ENCODE measurements around the gene TIAM2. TPM values are rescaled to one million over a fixed set of nuclear protein-coding genes. Genes with fewer than 3 reads are reported as not detected.

Gene TIAM2
- total and polyA plus RNA-seq, 10 of the 15 experiments (the other 5 are each of a cell fraction or from before 2014, with no cell fraction given) = 1.1 to 10.5 (median 2.3) TPM

DNA sequence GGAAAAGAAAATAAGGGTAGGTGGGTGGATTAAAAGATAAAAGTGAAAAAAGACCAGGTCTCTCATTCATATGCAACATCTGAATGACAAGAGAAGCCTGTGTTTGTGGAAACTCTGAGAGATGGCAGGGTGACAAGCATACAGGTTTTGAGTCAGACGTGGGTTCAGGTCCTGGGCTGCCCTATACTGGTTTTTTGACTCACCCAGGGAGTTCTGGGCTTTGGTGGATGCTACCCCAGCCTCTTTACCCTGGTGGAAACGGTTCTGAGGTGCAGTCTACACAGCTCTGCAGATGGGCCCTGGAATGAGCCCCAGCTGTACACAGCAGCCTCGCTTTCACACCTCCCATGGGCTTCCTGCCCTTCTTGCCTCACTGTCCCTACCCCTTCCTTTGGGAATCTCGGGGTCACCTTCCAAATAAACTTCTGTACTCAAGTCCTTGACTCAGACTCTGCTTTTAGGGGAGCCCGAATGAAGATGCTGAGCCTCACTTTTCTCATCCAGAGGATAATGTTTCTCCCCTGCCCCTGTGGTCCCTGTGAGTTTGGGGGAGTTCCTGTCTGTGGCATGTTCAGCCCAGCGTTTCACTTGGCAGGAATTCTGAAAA, 191.0 kb downstream of the TIAM2 start (continued):
- TF ChIP-seq, protein P1, sequence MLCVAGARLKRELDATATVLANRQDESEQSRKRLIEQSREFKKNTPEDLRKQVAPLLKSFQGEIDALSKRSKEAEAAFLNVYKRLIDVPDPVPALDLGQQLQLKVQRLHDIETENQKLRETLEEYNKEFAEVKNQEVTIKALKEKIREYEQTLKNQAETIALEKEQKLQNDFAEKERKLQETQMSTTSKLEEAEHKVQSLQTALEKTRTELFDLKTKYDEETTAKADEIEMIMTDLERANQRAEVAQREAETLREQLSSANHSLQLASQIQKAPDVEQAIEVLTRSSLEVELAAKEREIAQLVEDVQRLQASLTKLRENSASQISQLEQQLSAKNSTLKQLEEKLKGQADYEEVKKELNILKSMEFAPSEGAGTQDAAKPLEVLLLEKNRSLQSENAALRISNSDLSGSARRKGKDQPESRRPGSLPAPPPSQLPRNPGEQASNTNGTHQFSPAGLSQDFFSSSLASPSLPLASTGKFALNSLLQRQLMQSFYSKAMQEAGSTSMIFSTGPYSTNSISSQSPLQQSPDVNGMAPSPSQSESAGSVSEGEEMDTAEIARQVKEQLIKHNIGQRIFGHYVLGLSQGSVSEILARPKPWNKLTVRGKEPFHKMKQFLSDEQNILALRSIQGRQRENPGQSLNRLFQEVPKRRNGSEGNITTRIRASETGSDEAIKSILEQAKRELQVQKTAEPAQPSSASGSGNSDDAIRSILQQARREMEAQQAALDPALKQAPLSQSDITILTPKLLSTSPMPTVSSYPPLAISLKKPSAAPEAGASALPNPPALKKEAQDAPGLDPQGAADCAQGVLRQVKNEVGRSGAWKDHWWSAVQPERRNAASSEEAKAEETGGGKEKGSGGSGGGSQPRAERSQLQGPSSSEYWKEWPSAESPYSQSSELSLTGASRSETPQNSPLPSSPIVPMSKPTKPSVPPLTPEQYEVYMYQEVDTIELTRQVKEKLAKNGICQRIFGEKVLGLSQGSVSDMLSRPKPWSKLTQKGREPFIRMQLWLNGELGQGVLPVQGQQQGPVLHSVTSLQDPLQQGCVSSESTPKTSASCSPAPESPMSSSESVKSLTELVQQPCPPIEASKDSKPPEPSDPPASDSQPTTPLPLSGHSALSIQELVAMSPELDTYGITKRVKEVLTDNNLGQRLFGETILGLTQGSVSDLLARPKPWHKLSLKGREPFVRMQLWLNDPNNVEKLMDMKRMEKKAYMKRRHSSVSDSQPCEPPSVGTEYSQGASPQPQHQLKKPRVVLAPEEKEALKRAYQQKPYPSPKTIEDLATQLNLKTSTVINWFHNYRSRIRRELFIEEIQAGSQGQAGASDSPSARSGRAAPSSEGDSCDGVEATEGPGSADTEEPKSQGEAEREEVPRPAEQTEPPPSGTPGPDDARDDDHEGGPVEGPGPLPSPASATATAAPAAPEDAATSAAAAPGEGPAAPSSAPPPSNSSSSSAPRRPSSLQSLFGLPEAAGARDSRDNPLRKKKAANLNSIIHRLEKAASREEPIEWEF (IDR thresholded peaks at IDR 0.05; ENCODE audit: insufficient replicate concordance, low read depth, low read length) = no peak
- no peak for TF ChIP-seq SIX5 (IDR thresholded peaks at IDR 0.05; ENCODE audit: low read depth, low read length, severe bottlenecking)
- TF ChIP-seq POU2F2 (IDR thresholded peaks at IDR 0.05; ENCODE audit: borderline replicate concordance, low read depth, low read length) = no peak
- no peak for TF ChIP-seq CHD2 (IDR thresholded peaks at IDR 0.05; ENCODE audit: borderline replicate concordance, low read depth, low read length)
- TF ChIP-seq SREBF2 (IDR thresholded peaks at IDR 0.05; ENCODE audit: low read length) = no peak
- no peak for TF ChIP-seq ASH2L (IDR thresholded peaks at IDR 0.05; ENCODE audit: borderline replicate concordance, low read depth)
- no peak for TF ChIP-seq PAX8 (IDR thresholded peaks at IDR 0.05)
- no peak for TF ChIP-seq MTA2 (IDR thresholded peaks at IDR 0.05; ENCODE audit: low read depth)
- TF ChIP-seq BHLHE40 (IDR thresholded peaks at IDR 0.05; ENCODE audit: borderline replicate concordance in 1 of 2, low read depth in 2 of 2, low read length in 1 of 2) = no peak
- no peak for TF ChIP-seq GATAD2B (conservative IDR thresholded peaks at IDR 0.05; ENCODE audit: low read depth)
- TF ChIP-seq RAD51 (IDR thresholded peaks at IDR 0.05) = no peak
- TF ChIP-seq, protein P2, sequence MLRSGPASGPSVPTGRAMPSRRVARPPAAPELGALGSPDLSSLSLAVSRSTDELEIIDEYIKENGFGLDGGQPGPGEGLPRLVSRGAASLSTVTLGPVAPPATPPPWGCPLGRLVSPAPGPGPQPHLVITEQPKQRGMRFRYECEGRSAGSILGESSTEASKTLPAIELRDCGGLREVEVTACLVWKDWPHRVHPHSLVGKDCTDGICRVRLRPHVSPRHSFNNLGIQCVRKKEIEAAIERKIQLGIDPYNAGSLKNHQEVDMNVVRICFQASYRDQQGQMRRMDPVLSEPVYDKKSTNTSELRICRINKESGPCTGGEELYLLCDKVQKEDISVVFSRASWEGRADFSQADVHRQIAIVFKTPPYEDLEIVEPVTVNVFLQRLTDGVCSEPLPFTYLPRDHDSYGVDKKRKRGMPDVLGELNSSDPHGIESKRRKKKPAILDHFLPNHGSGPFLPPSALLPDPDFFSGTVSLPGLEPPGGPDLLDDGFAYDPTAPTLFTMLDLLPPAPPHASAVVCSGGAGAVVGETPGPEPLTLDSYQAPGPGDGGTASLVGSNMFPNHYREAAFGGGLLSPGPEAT (IDR thresholded peaks at IDR 0.05; ENCODE audit: low read depth) = peak; percentile 35; the same call in 1 of the 2 replicates
- TF ChIP-seq TCF3 (IDR thresholded peaks at IDR 0.05; ENCODE audit: borderline replicate concordance, insufficient read depth, low read depth, low read length) = no peak
- TF ChIP-seq MYB (IDR thresholded peaks at IDR 0.05; ENCODE audit: borderline replicate concordance, low read depth, low read length) = no peak
- TF ChIP-seq, protein P3, sequence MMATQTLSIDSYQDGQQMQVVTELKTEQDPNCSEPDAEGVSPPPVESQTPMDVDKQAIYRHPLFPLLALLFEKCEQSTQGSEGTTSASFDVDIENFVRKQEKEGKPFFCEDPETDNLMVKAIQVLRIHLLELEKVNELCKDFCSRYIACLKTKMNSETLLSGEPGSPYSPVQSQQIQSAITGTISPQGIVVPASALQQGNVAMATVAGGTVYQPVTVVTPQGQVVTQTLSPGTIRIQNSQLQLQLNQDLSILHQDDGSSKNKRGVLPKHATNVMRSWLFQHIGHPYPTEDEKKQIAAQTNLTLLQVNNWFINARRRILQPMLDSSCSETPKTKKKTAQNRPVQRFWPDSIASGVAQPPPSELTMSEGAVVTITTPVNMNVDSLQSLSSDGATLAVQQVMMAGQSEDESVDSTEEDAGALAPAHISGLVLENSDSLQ (IDR thresholded peaks at IDR 0.05) = no peak
- peak in 1 of 2 experiments; percentile 54; a peak in 2 of 4 replicates for TF ChIP-seq IKZF2 (IDR thresholded peaks at IDR 0.05)
- TF ChIP-seq TARDBP (IDR thresholded peaks at IDR 0.05; ENCODE audit: borderline replicate concordance) = no peak
- no peak for TF ChIP-seq RELA (IDR thresholded peaks at IDR 0.05; ENCODE audit: borderline replicate concordance, partially characterized antibody)
- no peak for TF ChIP-seq SIN3A (IDR thresholded peaks at IDR 0.05; ENCODE audit: low read depth, low read length)
- TF ChIP-seq CREM (IDR thresholded peaks at IDR 0.05; ENCODE audit: low read depth) = no peak
- TF ChIP-seq, protein P4, sequence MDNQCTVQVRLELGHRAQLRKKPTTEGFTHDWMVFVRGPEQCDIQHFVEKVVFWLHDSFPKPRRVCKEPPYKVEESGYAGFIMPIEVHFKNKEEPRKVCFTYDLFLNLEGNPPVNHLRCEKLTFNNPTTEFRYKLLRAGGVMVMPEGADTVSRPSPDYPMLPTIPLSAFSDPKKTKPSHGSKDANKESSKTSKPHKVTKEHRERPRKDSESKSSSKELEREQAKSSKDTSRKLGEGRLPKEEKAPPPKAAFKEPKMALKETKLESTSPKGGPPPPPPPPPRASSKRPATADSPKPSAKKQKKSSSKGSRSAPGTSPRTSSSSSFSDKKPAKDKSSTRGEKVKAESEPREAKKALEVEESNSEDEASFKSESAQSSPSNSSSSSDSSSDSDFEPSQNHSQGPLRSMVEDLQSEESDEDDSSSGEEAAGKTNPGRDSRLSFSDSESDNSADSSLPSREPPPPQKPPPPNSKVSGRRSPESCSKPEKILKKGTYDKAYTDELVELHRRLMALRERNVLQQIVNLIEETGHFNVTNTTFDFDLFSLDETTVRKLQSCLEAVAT (IDR thresholded peaks at IDR 0.05) = no peak
- no peak for TF ChIP-seq NFIC (IDR thresholded peaks at IDR 0.05; ENCODE audit: low read depth, low read length)

Data from GM12878 (cell line).